HG03039 (cell line): ENCODE data around the gene ERVH48-1.
A peak's percentile ranks its signal among the peaks of the same experiment; 100 is the strongest.
"Not testable (repeated sequence)": the region's sequence is repeated elsewhere in the genome, so short reads cannot be mapped to it uniquely, and the experiment has no call there.

Source experiments
- ATAC-seq: cut with Tn5 transposase; IDR thresholded peaks from one replicate; pipeline ENCODE4 v1.9.1; 2021; ENCODE audit warnings: mild to moderate bottlenecking, moderate library complexity; ENCODE audit not compliant: unreplicated experiment

Gene ERVH48-1

GRCh38 chr21:42925114-42925926, at the start of gene ERVH48-1:
ERVH48-1 (minus strand) TSS chr21:42925630; CDS start chr21:42919006, 6,624 bp downstream.
- ATAC-seq, result no peak

DNA sequence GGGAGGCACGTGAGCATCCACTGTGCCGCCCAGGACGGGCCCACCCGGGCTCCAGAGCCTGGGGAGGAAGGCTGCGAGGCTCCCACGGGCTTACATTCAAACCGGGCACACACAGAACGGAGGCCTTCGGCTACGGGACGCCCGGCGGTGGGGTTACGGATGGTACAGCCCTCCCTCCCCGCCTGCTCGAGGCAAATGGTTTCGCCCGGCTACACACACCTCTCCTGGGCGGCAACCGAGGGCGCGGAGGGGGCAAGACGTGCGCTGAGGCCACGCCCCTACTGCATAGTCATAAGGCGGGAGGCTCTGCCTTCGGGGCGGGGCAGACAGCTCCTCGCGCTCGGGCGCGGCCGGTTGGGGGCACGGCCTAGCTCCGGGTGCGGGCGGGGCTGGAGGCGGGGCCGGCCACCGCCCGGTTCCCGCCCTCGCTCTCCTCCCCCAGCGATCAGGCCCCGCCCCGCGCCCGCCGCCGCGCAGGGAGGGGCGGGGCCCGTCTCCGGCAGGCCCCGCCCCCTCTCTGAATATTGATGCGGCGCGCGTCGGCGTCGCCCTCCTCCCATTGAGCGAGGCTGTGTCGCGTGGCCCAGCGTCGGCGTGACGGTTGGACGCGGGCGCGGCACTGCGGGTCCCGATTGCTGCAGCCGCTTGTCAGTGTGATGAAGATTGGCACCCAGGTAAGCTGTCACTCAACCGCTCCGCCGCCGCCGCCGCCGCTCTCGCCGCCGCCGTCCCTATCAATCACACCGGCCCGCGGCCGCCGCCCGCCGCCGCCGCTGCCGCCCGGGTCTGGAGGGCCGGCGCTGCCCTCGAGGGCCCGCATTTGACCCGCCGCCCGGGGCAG, 48.8 kb upstream of the ERVH48-1 start, which contains the start of gene PKNOX1:
TSS of gene PKNOX1 (plus strand) at position 572 of the 841 bp plus-strand sequence. CDS start 29,820 bp downstream, outside the sequence.
- ATAC-seq, result peak; percentile 76

DNA sequence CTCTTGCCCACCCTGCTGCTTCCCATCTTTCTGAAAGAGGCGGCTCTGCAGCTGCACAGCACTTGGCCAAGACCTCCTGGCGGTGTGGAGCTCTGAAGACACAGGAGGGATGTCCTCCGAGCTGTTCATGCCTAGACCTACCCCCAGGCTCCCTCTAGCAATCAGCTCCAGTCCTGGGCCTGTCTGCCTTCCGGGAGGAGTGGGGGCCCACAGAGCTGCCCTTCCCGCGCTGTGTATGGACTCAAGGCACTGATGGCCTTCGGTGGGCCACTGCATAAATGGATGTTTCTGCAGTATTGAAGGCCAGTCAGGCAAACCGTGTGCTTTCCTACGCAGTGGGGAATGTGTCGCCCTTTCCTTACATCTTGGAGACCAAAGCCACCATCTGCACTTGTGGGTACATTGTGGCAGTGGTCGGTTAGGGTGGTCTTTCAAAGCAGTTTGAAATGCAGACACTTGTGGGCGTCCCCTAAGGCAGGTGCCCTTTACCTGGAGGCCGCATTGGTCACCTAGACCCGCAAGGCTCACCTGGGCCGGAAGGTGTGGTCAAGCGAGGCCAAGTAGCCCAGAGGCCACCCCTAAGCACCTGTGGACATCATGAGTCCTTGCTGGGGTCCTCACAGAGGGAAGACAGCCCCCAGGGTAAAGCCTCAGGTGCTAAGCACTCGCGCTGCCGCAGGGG, 48.0 kb upstream of the ERVH48-1 start:
- ATAC-seq, result no peak

DNA sequence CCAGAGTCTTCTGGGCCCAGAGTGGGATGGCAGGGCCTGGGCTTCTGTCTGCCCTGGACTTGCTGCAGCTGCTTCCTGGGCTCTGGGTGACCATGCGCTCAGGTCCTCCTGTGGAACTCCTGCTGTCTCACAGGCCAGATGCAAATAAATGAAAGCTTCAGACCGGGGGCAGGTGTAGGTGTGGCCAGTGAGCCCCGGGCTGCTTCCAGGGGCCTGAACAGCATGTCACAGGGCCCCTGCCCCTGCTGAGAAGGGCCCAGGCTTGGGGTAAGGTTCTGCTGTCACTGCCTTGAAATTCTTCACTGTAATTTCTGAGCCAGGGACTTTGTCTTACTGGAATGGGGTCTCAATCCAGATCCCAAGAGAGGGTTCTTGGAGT, 46.5 kb upstream of the ERVH48-1 start:
- no peak for ATAC-seq

DNA sequence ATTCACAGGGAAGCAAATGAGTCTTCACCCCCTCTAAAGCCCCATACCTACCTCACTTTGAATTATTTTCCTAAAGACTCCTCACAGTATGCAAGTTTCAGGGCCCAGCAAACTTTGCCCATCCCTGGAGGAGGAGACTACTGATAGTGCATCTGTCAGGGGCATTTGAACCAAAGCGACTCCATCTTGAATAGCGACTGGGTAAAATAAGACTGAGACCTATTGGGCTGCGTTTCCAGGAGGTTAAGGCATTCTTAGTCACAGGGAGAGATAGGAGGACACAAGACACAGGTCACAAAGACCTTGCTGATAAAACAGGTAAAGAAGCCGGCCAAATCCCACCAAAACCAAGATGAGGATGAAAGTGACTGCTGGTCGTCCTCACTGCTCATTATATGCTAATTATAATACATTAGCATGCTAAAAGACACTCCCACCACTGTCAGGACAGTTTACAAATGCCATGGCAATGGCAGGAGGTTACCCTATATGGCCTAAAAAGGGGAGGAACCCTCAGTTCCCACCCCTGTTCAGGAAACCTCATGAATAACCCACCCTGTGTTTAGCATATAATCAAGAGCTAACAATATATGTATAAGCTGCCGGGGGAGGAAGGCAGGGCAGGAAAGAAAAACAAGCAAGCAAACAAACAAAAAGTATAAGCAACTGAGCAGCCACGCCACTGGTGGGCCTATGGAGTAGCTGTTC, 45.7 kb upstream of the ERVH48-1 start:
- no peak for ATAC-seq

DNA sequence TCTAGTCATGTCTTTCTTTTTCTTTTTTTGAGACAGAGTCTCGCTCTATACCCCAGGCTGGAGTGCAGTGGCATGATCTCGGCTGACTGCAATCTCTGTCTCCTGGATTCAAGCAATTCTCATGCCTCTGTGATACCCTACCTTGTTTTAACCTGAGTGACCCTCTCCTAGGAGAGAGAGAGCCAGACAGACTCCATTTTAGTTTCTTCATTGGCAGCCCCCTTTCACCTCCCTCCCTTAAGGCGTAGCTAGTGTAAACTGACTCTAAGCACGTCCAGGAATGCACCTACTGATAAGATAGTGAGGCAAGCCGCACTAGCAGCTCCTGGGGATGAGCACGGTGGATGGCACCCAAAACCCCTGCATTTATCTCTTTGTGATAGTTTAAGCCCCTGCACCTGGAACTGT, 43.8 kb upstream of the ERVH48-1 start:
- ATAC-seq, result no peak

DNA sequence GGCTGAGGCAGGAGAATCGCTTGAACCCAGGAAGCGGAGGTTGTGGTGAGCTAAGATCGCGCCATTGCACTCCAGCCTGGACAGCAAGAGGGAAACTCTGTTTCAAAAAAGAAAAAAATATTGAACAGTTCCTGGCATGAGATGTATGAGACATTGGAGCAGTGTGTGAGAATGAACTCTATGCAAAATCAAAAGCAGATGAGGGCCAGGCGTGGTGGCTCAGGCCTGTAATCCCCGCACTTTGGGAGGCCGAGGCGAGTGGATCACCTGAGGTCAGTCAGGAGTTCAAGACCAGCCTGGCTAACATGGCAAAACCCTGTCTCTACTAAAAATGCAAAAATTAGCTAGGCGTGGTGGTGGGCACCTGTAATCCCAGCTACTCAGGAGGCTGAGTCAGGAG, 42.2 kb upstream of the ERVH48-1 start:
- not testable (repeated sequence) for ATAC-seq

DNA sequence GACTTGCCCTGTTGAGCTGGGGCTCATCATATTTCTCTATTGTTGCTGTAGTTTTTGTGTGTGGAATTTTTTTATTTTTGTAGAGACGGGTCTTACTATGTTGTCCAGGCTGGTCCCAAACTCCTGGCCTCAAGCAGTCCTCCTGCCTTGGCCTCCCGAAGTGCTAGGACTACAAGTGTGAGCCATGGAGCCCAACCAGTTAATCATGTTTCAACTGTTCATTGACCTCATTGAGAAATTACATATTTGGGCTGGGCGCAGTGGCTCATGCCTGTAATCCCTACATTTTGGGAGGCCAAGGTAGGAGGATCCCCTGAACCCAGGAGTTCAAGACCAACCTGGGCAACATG, 39.8 kb upstream of the ERVH48-1 start:
- ATAC-seq, result no peak

DNA sequence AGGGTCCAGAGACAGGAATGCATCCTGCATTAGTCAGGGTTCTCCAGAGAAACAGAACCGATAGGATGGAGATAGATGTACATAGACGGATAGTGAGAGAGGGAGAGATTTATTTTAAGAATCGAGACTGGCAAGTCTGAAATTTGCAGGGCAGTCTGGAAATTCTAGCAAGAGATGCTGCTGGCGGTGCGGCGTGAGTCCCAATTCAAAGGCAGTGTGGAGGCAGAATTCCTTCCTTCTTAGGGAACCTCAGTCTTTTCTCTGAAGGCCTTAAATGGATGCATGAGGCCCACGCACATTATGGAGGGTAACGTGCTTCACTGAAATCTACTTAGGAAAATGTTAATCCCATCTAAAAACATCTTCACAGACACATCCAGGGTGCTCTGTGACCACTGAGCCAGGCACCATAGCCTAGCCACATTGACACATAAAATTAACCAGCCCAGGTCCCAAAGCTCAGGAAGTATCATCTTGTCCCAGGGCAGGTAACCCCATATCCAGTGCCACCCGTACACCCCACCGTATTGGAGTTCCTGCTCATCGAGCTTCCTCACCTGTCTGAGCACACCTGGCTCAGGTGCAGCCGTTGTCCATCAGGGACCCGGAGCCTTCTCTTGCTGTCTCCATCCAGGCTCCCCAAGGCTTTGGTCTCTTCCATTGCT, 39.2 kb upstream of the ERVH48-1 start:
- ATAC-seq, result no peak

- ATAC-seq, result no peak
Observed at GRCh38 chr21:42964086-42964485, 38.7 kb upstream of the ERVH48-1 start.

DNA sequence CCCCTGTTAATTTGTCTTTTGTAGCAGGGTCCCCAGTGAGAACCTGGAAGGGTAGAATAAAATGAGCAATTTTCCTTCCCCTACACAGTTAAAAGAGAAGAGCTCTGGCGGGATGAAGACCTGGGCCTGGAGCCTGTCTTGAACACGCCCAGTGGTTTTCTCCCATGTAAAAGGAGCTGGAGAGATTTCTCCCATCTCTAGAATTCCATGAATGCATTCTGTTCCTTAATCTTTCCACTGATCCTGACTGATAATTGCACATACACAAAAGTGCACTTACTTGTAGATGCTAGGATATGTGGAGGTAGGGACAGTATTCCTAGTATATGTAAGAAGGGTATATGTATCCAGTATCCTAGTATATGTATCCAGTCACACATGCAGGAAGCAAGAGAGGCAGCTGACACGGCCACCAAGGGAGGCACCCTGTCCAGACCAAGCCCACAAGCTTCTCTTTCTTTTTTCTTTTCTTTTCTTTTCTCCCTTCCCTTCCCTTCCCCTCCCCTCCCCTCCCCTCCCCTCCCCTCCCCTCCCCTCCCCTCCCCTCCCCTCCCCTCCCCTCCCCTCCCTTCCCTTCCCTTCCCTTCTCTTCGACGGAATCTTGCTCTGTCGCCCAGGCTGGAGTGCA, 37.1 kb upstream of the ERVH48-1 start:
- no peak for ATAC-seq

GRCh38 chr21:42959728-42960127, 34.3 kb upstream of the ERVH48-1 start:
- no peak for ATAC-seq

- ATAC-seq, result not testable (repeated sequence)
Observed at GRCh38 chr21:42958122-42958521, 32.7 kb upstream of the ERVH48-1 start.

DNA sequence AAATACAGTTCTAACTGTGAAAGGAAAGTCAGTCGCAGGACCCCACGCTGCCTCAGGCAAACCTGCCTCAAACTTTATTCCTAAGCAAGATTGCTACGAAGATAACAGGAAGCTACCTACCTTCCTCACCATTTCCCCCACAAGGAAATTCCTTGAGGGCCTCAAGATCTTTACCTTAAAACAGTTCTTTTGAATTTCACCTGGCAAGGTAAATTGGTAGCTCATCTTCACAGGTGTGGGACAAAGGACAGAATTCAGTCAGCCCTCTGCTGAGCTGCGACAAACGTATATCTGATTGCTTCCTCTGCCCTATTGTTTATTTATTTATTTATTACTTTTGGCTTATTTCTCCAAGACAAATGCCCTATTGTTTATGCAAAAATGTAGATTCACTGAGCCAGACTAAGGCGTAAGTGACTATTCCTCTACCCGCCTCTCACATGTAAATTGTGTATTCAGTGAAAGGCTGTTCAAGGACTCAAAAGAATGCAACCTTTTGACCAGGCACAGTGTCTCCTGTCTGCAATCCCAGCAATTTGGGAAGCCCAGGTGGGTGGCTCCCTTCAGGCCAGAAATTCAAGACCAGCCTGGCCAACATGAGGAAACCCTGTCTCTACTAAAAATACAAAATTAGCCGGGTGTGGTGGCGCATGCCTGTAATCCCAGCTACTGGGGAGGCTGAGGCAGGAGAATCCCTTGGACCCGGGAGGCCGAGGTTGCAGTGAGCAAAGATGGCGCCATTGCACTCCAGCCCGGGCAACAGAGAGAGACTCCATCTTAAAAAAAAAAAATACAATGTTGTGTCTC, 31.6 kb upstream of the ERVH48-1 start:
- ATAC-seq, result peak; percentile 100

- ATAC-seq, result not testable (repeated sequence)
Observed at GRCh38 chr21:42951193-42951592, 25.8 kb upstream of the ERVH48-1 start.

- ATAC-seq, result not testable (repeated sequence)
Observed at GRCh38 chr21:42949094-42949755, 23.8 kb upstream of the ERVH48-1 start.

DNA sequence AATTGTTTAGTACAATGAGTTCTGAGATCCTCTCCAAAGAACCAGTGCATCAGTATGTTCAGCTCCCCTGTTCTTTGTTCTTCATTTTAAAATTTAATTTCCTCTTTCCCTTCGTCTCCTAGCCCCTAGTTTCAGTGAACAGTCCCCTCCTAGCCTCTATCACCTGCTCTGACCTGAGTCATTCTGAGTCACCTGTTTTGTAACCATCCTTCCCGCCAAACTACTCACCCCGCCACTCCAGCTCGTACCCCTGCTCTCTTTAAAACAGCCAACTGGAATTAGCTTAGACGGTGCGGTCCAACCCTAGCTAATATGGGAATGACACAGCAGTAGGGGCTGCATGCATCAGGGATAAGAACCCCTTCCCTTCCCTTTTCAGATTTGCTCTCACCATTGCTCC, 16.8 kb upstream of the ERVH48-1 start:
- ATAC-seq, result no peak

GRCh38 chr21:42941696-42942085, 16.3 kb upstream of the ERVH48-1 start:
- ATAC-seq, result no peak
